NB4 (cell line): Measurements from ENCODE around the gene ADSL.

Experiments used
- TF ChIP-seq, protein P1 (sequence below): IDR thresholded peaks from one replicate; pipeline ENCODE4 v1.5.1; 2012; ENCODE audit warnings: low read depth, low read length
- TF ChIP-seq, protein P2 (sequence below): IDR thresholded peaks from 2 replicates; pipeline ENCODE4 v1.6.1; 2011; ENCODE audit warnings: low read depth, low read length

DNA sequence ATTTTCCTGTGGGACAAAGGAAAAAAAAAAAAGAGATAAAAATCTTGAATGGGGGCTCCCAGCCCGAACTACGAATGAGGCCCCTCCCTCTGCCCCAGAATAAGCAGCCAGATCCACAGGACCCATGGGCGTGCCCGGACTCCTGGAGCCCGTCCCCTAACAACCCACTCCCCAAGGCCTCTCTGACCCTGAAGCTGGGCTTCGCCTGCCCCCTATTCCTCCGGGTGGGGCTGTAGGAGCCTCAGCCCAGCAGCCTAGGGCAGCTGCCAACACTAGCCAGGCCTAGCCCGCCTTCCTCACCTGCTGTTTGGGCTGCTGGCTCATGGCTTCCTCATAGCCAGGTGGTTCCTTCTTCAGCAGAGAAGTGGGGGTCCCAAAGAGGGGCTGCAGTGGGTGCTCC is 70.7 kb downstream of the ADSL start:
- TF ChIP-seq, protein P1, sequence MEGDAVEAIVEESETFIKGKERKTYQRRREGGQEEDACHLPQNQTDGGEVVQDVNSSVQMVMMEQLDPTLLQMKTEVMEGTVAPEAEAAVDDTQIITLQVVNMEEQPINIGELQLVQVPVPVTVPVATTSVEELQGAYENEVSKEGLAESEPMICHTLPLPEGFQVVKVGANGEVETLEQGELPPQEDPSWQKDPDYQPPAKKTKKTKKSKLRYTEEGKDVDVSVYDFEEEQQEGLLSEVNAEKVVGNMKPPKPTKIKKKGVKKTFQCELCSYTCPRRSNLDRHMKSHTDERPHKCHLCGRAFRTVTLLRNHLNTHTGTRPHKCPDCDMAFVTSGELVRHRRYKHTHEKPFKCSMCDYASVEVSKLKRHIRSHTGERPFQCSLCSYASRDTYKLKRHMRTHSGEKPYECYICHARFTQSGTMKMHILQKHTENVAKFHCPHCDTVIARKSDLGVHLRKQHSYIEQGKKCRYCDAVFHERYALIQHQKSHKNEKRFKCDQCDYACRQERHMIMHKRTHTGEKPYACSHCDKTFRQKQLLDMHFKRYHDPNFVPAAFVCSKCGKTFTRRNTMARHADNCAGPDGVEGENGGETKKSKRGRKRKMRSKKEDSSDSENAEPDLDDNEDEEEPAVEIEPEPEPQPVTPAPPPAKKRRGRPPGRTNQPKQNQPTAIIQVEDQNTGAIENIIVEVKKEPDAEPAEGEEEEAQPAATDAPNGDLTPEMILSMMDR = no peak
- TF ChIP-seq, protein P2, sequence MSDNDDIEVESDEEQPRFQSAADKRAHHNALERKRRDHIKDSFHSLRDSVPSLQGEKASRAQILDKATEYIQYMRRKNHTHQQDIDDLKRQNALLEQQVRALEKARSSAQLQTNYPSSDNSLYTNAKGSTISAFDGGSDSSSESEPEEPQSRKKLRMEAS = no peak
